HG02852 (cell line): Measurements from ENCODE around the gene PLCB1.

Source experiments
- ATAC-seq: cut with Tn5 transposase; IDR thresholded peaks from one replicate; pipeline ENCODE4 v1.9.1; 2021; ENCODE audit warnings: mild to moderate bottlenecking, moderate library complexity; ENCODE audit not compliant: unreplicated experiment

PLCB1 gene

GRCh38 chr20:8525017-8525343 is 392.9 kb downstream of the PLCB1 start:
- ATAC-seq: no peak

GRCh38 chr20:8526610-8527009 is 394.5 kb downstream of the PLCB1 start:
- ATAC-seq: no peak

GRCh38 chr20:8527998-8528723 is 396.1 kb downstream of the PLCB1 start:
- ATAC-seq: no peak

GRCh38 chr20:8530022-8530421 is 398.0 kb downstream of the PLCB1 start:
- ATAC-seq: no peak

- no peak for ATAC-seq
These were observed 400.1 kb downstream of the PLCB1 start for GRCh38 chr20:8532169-8532568.

- no peak for ATAC-seq
These were observed 402.5 kb downstream of the PLCB1 start for GRCh38 chr20:8534368-8535160.

- ATAC-seq: no peak
These were observed 403.6 kb downstream of the PLCB1 start for GRCh38 chr20:8535403-8536261.

- no peak for ATAC-seq
These were observed 404.2 kb downstream of the PLCB1 start for GRCh38 chr20:8536262-8536618.

GRCh38 chr20:8540466-8540865 is 408.4 kb downstream of the PLCB1 start:
- no peak for ATAC-seq

- no peak for ATAC-seq
These were observed 410.0 kb downstream of the PLCB1 start for GRCh38 chr20:8542110-8542486.

GRCh38 chr20:8545212-8545611 is 413.1 kb downstream of the PLCB1 start:
- no peak for ATAC-seq

GRCh38 chr20:8547035-8547650 is 415.1 kb downstream of the PLCB1 start:
- ATAC-seq: no peak

GRCh38 chr20:8547968-8548588 is 416.0 kb downstream of the PLCB1 start:
- ATAC-seq: no peak

- no peak for ATAC-seq
These were observed 417.1 kb downstream of the PLCB1 start for GRCh38 chr20:8549192-8549591.

- ATAC-seq: no peak
These were observed 425.6 kb downstream of the PLCB1 start for GRCh38 chr20:8557711-8558110.

GRCh38 chr20:8562356-8562755 is 430.3 kb downstream of the PLCB1 start:
- no peak for ATAC-seq

- no peak for ATAC-seq
These were observed 436.0 kb downstream of the PLCB1 start for GRCh38 chr20:8568075-8568474.

GRCh38 chr20:8569766-8570165 is 437.7 kb downstream of the PLCB1 start:
- ATAC-seq: no peak

- ATAC-seq: no peak
These were observed 439.5 kb downstream of the PLCB1 start for GRCh38 chr20:8571611-8572010.

GRCh38 chr20:8573686-8574085 is 441.6 kb downstream of the PLCB1 start:
- no peak for ATAC-seq

GRCh38 chr20:8575114-8575513 is 443.0 kb downstream of the PLCB1 start:
- ATAC-seq: no peak
